GM21737 (cell line): ENCODE measurements around the gene WIZ.

Source experiments
- ATAC-seq: cut with Tn5 transposase; IDR thresholded peaks from one replicate; pipeline ENCODE4 v1.9.1; 2021; ENCODE audit warnings: mild to moderate bottlenecking, moderate library complexity; ENCODE audit not compliant: unreplicated experiment

Gene WIZ

GRCh38 chr19:15379999-15380647, 69.6 kb downstream of the WIZ start:
- peak; percentile 21 for ATAC-seq

- ATAC-seq: peak; percentile 85
These were observed 70.4 kb downstream of the WIZ start, which contains the start of gene AKAP8 for GRCh38 chr19:15379083-15379998. TSS of gene AKAP8 (minus strand) at chr19:15379787. CDS start at chr19:15379731, 56 bp downstream.

- ATAC-seq: no peak
These were observed 71.1 kb downstream of the WIZ start for GRCh38 chr19:15378534-15379082.

- ATAC-seq: no peak
These were observed 74.8 kb downstream of the WIZ start for GRCh38 chr19:15374796-15375440.

- no peak for ATAC-seq
These were observed 75.6 kb downstream of the WIZ start for GRCh38 chr19:15374105-15374651.

GRCh38 chr19:15373644-15374043, 76.1 kb downstream of the WIZ start:
- ATAC-seq: no peak

GRCh38 chr19:15372891-15373301, 76.9 kb downstream of the WIZ start:
- no peak for ATAC-seq

- no peak for ATAC-seq
These were observed 77.3 kb downstream of the WIZ start for GRCh38 chr19:15372470-15372869.

GRCh38 chr19:15371786-15372380, 77.9 kb downstream of the WIZ start:
- ATAC-seq: no peak

GRCh38 chr19:15371119-15371518, 78.6 kb downstream of the WIZ start:
- no peak for ATAC-seq
